GM19463 (cell line): ENCODE results near the gene RNF38.
"Not testable (repeated sequence)": the region's sequence is repeated elsewhere in the genome, so short reads cannot be mapped to it uniquely, and the experiment has no call there.

Experiments
- ATAC-seq: cut with Tn5 transposase; IDR thresholded peaks from one replicate; pipeline ENCODE4 v1.9.1; 2021; ENCODE audit warnings: mild to moderate bottlenecking, moderate library complexity; ENCODE audit not compliant: unreplicated experiment

The RNF38 gene

DNA sequence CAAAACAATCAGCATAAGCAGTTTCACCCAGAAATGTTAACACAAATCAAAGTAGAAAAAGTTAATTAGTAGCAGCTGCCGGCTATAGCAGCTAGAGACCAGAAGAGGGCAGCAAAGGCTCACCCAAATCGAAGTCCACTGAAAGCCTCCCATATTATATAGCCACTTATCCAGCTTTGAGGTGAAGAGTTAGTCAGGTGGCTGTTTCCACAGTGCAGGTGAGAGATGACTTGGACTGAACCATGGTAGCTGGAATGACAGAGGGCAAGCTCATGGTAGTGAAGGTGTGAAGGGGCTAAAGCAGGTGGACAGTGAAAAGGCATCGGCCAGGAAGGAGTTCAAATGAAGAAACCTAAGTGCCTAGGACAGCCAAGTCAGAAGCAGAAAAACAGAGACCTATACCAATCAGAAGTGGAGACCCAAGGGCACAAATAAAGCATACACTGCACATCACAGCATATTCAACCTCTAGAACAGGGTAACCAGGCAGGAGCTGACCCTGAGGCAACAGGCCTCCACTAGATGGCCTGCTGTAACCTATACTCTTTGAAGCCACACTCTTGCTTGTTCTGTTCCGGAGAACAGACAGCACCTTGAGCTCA lies 7.2 kb upstream of the RNF38 start:
- no peak for ATAC-seq

GRCh38 chr9:36402536-36402935 lies 2.5 kb upstream of the RNF38 start:
- no peak for ATAC-seq

DNA sequence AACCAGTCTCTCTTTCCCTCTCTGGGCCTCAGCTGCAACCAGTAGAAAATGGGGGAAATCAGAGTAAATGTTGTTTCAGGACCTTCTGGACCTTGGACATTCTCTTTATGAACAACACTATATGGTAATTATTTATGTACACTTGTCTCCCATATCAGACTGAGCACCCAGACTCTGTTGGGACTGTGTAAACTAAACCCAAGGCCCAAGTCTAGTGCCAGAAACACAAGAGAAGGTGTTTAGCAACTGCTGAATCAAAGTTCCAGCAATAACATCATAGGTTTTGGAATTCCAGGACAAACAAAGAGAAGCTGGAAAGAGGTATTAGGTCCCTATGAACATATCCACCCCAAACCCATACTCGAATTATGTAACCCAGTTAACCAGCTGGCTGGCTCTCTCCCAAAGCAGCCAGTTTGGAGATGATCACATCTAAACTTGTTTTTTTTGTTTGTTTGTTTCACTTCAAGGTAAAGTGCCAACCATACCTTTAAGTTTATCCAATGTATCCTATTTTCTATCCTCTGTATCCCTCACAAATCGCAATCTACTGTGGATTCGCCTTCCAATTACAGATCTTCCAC lies 1.9 kb upstream of the RNF38 start:
- no peak for ATAC-seq

- peak; percentile 63 for ATAC-seq
These were observed 1.2 kb upstream of the RNF38 start for GRCh38 chr9:36401164-36401740.

- ATAC-seq, result peak; percentile 68
These were observed 479 bp upstream of the RNF38 start for GRCh38 chr9:36400332-36401163.

DNA sequence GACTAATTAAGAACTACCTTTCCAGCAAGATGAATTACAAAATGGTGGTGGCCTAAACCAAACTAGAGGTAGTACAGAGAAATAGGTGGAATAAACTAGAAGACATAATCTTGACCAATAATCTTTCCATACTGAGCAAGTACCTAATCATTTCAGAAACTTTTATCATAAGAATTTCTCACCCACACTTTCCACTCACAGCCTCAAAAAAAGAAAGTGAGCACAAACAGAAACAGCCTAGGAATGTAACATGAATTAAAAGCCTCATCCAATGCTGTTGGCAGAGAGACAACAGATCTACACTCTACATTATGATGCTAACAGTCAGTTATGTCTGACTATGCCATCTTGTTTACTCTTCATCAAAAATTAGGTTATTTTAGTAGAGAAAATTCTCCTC lies 1.3 kb downstream of the RNF38 start:
- ATAC-seq, result no peak

DNA sequence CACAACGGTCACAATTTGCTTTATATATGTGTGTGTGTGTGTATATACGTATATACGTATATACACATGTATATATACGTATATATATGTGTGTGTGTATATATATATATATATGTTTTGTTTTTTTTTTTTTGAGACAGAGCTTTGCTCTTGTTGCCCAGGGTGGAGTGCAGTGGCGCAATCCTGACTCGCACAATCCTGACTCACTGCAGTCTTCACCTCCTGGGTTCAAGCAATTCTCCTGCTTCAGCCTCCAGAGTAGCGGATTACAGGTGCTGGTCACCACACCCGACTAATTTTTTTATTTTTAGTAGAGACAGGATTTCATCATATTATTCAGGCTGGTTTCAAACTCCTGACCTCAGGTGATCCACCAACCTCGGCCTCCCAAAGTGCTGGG lies 3.1 kb downstream of the RNF38 start:
- ATAC-seq, result no peak

DNA sequence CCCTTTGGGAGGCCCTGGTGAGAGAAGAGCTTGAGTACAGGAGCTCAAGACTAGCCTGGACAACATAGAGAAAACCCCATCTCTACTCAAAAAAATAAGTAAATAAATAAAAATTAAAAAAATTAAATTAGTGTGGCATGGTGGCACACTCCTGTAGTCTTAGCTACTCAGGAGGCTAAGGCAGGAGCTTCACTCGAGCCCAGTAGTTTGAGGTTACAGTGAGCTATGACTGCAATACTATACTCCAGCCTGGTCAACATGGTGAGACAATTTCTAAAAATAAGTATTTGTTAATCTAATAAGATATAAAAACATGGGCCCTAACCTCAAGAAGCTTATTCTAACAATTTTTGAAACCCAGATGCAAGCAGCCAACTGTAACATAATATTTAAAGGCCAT lies 7.6 kb downstream of the RNF38 start:
- no peak for ATAC-seq

GRCh38 chr9:36389590-36389989 lies 10.5 kb downstream of the RNF38 start:
- ATAC-seq, result no peak

DNA sequence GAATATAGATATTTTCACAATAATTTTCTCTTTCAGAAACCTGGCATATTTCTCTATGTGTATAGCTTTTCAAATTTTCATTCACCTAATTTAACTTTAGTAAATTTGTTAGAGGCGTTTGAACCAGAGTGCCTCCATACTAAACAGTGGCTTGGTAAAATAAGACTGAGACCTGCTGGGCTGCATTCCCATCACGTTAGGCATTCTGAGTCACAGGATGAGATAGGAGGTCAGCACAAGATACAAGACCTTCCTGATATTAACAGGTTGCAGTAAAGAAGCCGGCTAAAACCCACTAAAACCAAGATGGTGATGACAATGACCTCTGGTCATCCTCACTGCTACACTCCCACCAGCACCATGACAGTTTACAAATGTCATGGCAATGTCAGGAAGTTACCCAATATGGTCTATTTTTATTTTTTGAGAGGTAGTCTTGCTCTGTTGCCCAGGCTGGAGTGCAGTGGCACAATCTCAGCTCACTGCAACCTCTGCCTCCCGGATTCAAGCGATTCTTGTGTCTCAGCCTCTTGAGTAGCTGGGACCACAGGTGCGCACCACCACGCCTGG lies 13.6 kb downstream of the RNF38 start:
- not testable (repeated sequence) for ATAC-seq

DNA sequence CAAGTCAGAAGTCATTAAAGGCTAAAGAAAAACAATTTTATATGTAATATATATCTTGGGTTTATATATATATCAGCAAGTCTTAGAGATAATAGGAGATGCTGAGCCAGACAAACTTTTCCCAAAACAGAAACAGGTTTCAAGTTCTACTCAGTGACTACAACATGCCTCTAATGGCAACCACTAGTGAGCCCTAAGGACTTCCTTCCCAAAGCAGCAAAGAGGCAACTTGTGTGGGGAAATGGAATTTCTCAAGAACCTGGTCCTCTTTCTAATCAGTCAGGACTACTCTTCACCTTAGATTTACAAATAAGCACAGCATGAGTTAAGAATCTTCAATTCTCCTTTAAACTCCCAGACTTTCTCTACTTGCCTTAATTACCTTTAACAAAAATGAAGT lies 17.6 kb downstream of the RNF38 start:
- no peak for ATAC-seq

- no peak for ATAC-seq
These were observed 35.5 kb downstream of the RNF38 start for GRCh38 chr9:36364577-36364976.

DNA sequence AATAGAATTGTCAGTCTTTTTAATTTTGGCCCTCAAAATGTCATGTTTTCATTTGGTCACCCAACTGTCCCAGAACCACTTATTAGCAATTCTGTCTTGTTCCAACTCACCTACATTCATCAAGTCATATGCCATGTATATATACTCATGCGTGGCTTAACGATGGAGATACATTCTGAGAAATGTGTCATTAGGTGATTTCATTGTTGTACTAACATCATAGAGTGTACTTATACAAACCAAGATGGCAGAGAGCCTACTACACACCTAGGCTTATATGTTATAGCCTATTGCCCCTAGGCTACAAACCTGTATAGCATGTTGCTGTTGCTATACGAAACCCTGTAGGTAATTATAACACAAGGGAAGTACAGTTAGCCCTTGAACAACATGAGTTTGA lies 36.6 kb downstream of the RNF38 start:
- no peak for ATAC-seq

DNA sequence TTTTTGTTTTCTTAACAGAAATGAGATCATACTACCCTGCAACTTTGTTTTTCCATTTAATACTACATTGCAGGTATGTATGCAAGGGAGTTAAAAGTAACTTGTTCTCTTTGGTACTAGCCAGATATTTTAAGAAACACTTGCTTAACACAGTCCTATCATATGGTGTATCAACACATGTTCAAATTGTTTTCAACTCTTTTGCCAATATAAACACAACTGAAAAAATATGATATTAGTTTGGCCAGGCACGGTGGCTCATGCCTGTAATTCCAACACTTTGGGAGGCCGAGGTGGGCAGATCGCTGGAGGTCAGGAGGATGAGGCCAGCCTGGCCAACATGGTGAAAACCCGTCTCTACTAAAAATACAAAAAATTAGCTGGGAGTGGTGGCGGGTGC lies 41.6 kb downstream of the RNF38 start:
- no peak for ATAC-seq

- no peak for ATAC-seq
These were observed 42.4 kb downstream of the RNF38 start for GRCh38 chr9:36357639-36358038.

- no peak for ATAC-seq
These were observed 53.5 kb downstream of the RNF38 start for GRCh38 chr9:36346569-36346968.

DNA sequence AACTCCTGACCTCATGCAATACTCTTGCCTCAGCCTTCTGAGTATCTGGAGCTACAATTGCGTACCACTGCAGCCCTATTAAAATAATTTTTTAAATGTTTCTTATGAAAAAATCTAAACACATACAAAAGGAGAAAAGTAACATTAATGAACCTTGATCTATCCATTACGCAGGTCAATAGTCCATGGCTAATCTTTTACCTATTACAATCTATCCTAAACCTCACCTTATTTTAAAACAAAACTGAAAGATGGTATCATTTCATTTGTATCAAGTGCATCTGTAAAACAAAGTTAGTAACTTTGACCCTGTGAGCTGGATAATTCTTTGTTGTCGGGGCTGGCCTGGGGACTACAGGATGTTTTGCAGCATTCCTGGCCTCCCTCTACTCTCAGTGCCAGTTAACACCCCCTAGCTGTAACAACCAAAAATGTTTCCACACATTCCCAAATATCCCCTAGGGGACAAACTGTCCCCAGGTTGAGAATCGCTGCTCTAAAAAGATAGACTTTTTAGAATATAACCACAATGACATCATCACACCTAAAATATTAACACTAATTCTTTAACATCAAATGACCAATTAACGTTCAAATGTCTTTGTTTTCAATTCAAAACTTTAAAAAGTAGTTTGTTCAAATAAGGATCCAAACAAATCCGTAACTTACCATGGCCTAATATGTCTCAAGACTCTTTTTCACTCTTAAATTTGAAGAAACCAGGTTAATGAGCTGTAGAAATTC lies 54.8 kb downstream of the RNF38 start:
- ATAC-seq, result no peak

DNA sequence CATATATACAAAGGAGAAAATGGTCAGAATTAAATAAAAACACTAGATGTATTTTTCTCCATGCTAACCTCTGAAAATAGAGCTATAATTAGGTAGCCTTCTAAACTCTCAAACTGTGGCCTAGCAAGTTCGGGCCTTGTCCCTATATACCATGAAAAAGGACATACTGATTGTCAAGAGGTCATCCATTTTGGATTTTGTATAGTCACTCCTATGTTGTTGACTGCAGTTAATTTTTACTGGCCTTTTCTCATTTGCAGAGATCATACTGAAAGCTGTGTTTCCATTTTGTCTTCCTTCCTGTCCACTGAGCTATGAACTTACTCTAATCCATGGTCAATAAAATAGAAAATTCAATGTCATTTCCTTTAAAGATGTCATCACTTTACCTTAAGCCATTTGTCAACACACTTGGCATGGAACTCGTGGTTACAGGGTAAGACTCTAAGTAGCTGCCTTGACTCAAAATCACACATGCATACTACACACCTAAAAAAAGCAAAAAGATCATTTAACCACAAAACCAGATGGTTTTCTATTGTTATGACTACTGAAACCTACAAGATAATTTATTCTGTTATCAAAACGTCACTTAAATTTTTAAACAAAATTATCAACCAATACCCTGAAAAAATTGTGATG lies 58.0 kb downstream of the RNF38 start:
- ATAC-seq, result no peak

DNA sequence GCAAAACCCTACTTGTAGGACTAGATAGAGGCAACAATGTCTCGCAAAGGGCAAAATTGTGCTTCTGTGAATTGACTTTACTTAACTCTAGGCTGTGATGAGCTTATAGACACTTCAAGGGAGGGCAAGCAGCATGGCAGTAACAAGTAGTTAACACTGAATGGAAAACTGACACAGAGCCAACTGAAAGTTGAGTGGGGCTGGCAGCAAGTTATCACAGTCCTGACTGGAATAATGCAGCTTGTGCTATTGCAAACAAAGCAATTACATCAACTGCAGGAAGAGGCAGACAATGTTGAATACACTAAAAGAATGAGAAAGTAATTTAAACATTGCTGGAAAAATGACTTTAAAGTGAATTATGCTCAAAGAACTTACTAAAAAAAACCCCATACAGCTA lies 62.2 kb downstream of the RNF38 start:
- ATAC-seq, result no peak

DNA sequence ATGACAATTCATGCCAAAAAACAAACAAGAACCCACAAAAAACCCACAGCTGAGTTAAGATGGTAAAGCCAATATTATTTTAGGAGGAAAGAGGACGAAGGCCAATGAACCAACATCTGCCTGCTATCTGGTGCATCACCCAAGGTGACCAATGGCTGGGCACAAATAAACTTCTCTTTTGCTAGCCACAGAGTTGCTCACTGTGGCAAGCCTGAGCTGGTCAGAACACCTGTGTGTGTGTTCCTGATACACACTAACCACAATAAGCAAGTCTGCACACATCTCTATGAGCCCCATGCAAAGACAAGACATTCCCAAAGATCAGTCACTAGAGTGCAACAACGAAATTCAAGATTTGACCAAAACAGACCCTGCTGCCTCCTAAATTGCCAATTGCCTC lies 63.1 kb downstream of the RNF38 start:
- no peak for ATAC-seq
